Measurements from ENCODE around the gene DIS3L2.

GRCh38 chr2:232022718-232023117, 61.2 kb downstream of the DIS3L2 start:
- no peak for TF ChIP-seq POLR2A (IDR thresholded peaks at IDR 0.05)
- no peak for TF ChIP-seq CTCF (IDR thresholded peaks at IDR 0.05 in 4 of 5, conservative IDR thresholded peaks at IDR 0.05 in 1 of 5)

Data from gastrocnemius medialis (tissue), 4 donors.